Measurements from ENCODE around the gene INPP1.
A peak's percentile ranks its signal among the peaks of the same experiment; 100 is the strongest.

Gene INPP1

GRCh38 chr2:190408538-190409271, 65.3 kb downstream of the INPP1 start:
- peaks cover 58% of the 10 kb centered on the region for H3K27me3 ChIP-seq (ENCODE audit: control insufficient read depth, insufficient read depth, low read length)
- peak overlapping the region; percentile 77 for H3K4me3 ChIP-seq (ENCODE audit: low read depth, low read length)
- peaks cover 21% of the 10 kb centered on the region for H3K4me1 ChIP-seq (ENCODE audit: control insufficient read depth, insufficient read depth, low read length)
- H3K9ac ChIP-seq (ENCODE audit: low read length), result no peak overlapping the region
- H3K27ac ChIP-seq (ENCODE audit: low read depth, low read length), result no peak overlapping the region
- peaks cover 4% of the 10 kb centered on the region; the same call in 1 of the 2 replicates for H3K9me3 ChIP-seq (ENCODE audit: control insufficient read depth, insufficient read depth, low read depth, low read length)
- no peaks in the 10 kb centered on the region for H3K36me3 ChIP-seq (ENCODE audit: control insufficient read depth, insufficient read depth, low read length)

DNA sequence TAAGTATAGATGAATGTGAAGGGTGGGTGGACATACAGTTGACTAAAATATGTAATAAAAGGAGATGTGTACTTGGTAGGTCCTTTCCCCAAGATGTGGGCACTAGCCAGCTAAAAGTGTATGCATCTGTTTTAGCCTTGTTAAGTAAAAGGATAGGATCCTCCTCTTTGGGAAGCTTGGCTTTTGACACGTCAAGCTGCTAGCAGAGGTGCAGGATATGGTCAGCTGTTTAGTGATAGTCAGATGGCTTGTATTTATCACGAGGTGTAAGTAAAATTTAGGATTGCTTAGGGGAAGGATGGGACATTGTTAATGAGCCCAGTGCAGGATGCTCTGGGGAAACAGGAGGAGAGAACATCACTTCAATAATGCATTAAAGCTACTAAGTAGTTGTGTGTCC, 66.2 kb downstream of the INPP1 start:
- Histone ChIP-seq H3K27me3 (ENCODE audit: control insufficient read depth, insufficient read depth, low read length) (peaks cover 58% of the 10 kb centered on the region), H3K9me3 (ENCODE audit: control insufficient read depth, insufficient read depth, low read depth, low read length) (peaks cover 4% of the 10 kb centered on the region; the same call in 1 of the 2 replicates), H3K27ac (ENCODE audit: low read depth, low read length) (no peak overlapping the region), H3K4me1 (ENCODE audit: control insufficient read depth, insufficient read depth, low read length) (peaks cover 23% of the 10 kb centered on the region), H3K9ac (ENCODE audit: low read length) (no peak overlapping the region), H3K4me3 (ENCODE audit: low read depth, low read length) (no peak overlapping the region), H3K36me3 (ENCODE audit: control insufficient read depth, insufficient read depth, low read length) (no peaks in the 10 kb centered on the region)

DNA sequence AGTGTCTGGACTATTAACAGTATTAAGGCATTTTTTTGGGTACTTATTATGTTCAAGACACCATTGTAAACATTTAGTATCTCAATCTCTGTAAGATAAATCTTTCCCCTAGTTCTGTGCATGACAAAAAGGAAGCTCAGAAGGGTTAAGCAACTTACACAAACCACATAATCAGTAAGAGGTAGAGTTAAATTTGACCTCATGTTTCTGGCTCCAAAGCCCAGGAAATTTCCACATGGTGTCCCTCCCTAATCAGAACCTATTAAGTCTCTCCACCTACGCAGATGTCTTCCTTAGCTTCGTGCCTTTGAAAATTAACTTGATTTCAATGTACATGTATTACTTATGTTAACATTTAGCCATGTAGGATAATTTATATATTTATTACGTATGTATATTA, 66.8 kb downstream of the INPP1 start:
- peaks cover 53% of the 10 kb centered on the region for H3K27me3 ChIP-seq (ENCODE audit: control insufficient read depth, insufficient read depth, low read length)
- H3K4me1 ChIP-seq (ENCODE audit: control insufficient read depth, insufficient read depth, low read length), result peaks cover 23% of the 10 kb centered on the region
- H3K4me3 ChIP-seq (ENCODE audit: low read depth, low read length), result no peak overlapping the region
- H3K27ac ChIP-seq (ENCODE audit: low read depth, low read length), result no peak overlapping the region
- H3K36me3 ChIP-seq (ENCODE audit: control insufficient read depth, insufficient read depth, low read length), result no peaks in the 10 kb centered on the region
- H3K9ac ChIP-seq (ENCODE audit: low read length), result no peak overlapping the region
- H3K9me3 ChIP-seq (ENCODE audit: control insufficient read depth, insufficient read depth, low read depth, low read length), result peaks cover 4% of the 10 kb centered on the region; the same call in 1 of the 2 replicates

- Histone ChIP-seq H3K4me3 (ENCODE audit: low read depth, low read length) (no peak overlapping the region), H3K27me3 (ENCODE audit: control insufficient read depth, insufficient read depth, low read length) (peaks cover 26% of the 10 kb centered on the region), H3K27ac (ENCODE audit: low read depth, low read length) (no peak overlapping the region), H3K9ac (ENCODE audit: low read length) (no peak overlapping the region), H3K36me3 (ENCODE audit: control insufficient read depth, insufficient read depth, low read length) (no peaks in the 10 kb centered on the region), H3K4me1 (ENCODE audit: control insufficient read depth, insufficient read depth, low read length) (peaks cover 17% of the 10 kb centered on the region), H3K9me3 (ENCODE audit: control insufficient read depth, insufficient read depth, low read depth, low read length) (no peaks in the 10 kb centered on the region)
Observed at GRCh38 chr2:190412966-190413365, 69.6 kb downstream of the INPP1 start.

GRCh38 chr2:190413421-190413820, 70.0 kb downstream of the INPP1 start:
- peaks cover 23% of the 10 kb centered on the region for H3K27me3 ChIP-seq (ENCODE audit: control insufficient read depth, insufficient read depth, low read length)
- H3K27ac ChIP-seq (ENCODE audit: low read depth, low read length), result no peak overlapping the region
- H3K36me3 ChIP-seq (ENCODE audit: control insufficient read depth, insufficient read depth, low read length), result no peaks in the 10 kb centered on the region
- H3K4me3 ChIP-seq (ENCODE audit: low read depth, low read length), result no peak overlapping the region
- H3K9ac ChIP-seq (ENCODE audit: low read length), result no peak overlapping the region
- peaks cover 17% of the 10 kb centered on the region for H3K4me1 ChIP-seq (ENCODE audit: control insufficient read depth, insufficient read depth, low read length)
- H3K9me3 ChIP-seq (ENCODE audit: control insufficient read depth, insufficient read depth, low read depth, low read length), result no peaks in the 10 kb centered on the region

DNA sequence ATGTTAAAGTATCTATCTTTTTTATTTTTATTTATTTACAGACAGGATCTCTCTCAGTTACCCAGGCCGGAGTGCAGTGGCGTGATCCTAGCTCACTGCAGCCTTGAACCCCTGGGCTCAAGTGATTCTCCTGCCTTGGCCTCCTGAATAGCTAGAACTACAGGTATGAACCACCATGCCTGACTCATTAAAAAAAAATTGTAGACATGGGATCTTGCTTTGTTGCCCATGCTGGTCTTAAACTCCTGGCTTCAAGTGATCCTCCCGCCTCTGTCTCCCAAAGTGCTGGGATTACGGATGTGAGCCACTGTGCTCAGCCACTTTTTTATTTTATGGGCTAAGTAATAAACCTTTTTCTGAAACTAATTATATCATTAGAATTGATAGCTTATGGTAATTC, 71.9 kb downstream of the INPP1 start:
- Histone ChIP-seq H3K4me1 (ENCODE audit: control insufficient read depth, insufficient read depth, low read length) (peaks cover 17% of the 10 kb centered on the region), H3K27ac (ENCODE audit: low read depth, low read length) (no peak overlapping the region), H3K4me3 (ENCODE audit: low read depth, low read length) (no peak overlapping the region), H3K36me3 (ENCODE audit: control insufficient read depth, insufficient read depth, low read length) (no peaks in the 10 kb centered on the region), H3K9me3 (ENCODE audit: control insufficient read depth, insufficient read depth, low read depth, low read length) (no peaks in the 10 kb centered on the region), H3K9ac (ENCODE audit: low read length) (no peak overlapping the region), H3K27me3 (ENCODE audit: control insufficient read depth, insufficient read depth, low read length) (peaks cover 4% of the 10 kb centered on the region)

GRCh38 chr2:190415794-190416775, 72.7 kb downstream of the INPP1 start:
- Histone ChIP-seq H3K36me3 (ENCODE audit: control insufficient read depth, insufficient read depth, low read length) (no peaks in the 10 kb centered on the region), H3K9me3 (ENCODE audit: control insufficient read depth, insufficient read depth, low read depth, low read length) (no peaks in the 10 kb centered on the region), H3K27me3 (ENCODE audit: control insufficient read depth, insufficient read depth, low read length) (no peaks in the 10 kb centered on the region), H3K4me3 (ENCODE audit: low read depth, low read length) (no peak overlapping the region), H3K9ac (ENCODE audit: low read length) (no peak overlapping the region), H3K4me1 (ENCODE audit: control insufficient read depth, insufficient read depth, low read length) (peaks cover 17% of the 10 kb centered on the region), H3K27ac (ENCODE audit: low read depth, low read length) (no peak overlapping the region)

DNA sequence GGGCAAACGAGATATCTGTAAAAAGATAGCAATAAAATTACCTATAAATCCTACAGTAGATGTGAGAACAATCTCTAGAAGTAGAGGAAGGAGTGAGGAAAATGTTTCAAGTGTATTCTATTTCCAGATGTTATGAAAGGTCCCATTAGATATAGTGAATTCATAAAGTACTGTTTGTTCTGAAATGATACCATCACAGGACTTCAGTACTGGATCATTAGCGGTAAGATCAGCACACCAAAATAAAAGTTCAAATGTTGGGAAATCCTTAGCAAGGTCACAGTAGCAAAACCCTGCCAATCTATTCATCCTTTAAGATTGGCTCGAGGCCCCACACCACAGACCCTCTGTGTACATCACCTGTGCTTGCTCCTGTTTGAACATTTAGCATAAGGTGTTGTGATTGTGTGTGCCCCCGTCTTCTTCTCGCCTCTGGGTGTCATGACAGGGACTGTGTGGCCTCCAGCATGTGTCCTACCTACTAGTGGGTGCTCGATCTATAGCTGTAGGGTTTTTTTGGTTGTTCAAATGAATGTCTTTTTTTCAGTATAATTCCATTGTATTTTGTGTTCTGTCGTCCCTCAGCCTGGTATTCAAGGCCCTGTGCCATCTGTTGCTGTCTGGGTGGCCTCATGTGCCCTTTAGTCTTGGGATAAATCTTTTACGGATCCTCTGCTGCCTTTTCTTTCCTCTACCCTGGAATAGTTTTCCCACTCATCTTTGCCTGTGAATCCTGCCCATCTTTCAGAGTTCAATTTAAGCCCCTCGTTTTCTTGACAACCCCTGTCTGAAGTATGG, 73.9 kb downstream of the INPP1 start:
- H3K9me3 ChIP-seq (ENCODE audit: control insufficient read depth, insufficient read depth, low read depth, low read length), result no peaks in the 10 kb centered on the region
- no peak overlapping the region for H3K27ac ChIP-seq (ENCODE audit: low read depth, low read length)
- peaks cover 17% of the 10 kb centered on the region for H3K4me1 ChIP-seq (ENCODE audit: control insufficient read depth, insufficient read depth, low read length)
- H3K9ac ChIP-seq (ENCODE audit: low read length), result no peak overlapping the region
- no peaks in the 10 kb centered on the region for H3K27me3 ChIP-seq (ENCODE audit: control insufficient read depth, insufficient read depth, low read length)
- H3K4me3 ChIP-seq (ENCODE audit: low read depth, low read length), result no peak overlapping the region
- H3K36me3 ChIP-seq (ENCODE audit: control insufficient read depth, insufficient read depth, low read length), result no peaks in the 10 kb centered on the region

DNA sequence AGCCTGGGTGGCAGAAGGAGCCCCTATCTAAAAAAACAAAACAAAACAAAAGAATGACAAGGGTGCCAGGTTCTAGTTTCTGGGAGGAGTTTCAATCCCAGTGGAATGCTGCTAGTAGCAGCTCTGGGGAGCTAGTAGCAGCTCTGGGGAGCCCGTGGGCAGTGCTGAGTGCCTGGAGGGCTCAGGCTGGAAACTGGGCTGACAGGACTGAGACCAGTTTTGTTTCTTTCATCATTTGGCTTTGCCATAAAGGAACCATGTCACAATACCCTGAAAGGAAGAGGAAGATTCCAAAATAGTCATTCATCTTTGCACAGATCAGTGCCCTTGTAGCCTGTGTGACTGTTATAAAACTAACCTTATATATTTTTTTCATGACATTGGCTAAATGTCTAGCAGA, 75.3 kb downstream of the INPP1 start:
- Histone ChIP-seq H3K4me3 (ENCODE audit: low read depth, low read length) (no peak overlapping the region), H3K9ac (ENCODE audit: low read length) (no peak overlapping the region), H3K9me3 (ENCODE audit: control insufficient read depth, insufficient read depth, low read depth, low read length) (no peaks in the 10 kb centered on the region), H3K27ac (ENCODE audit: low read depth, low read length) (no peak overlapping the region), H3K27me3 (ENCODE audit: control insufficient read depth, insufficient read depth, low read length) (no peaks in the 10 kb centered on the region), H3K36me3 (ENCODE audit: control insufficient read depth, insufficient read depth, low read length) (no peaks in the 10 kb centered on the region), H3K4me1 (ENCODE audit: control insufficient read depth, insufficient read depth, low read length) (peaks cover 2% of the 10 kb centered on the region; the same call in 1 of the 2 replicates)

GRCh38 chr2:190420801-190421200, 77.4 kb downstream of the INPP1 start:
- Histone ChIP-seq H3K9ac (ENCODE audit: low read length) (no peak overlapping the region), H3K4me3 (ENCODE audit: low read depth, low read length) (no peak overlapping the region), H3K27ac (ENCODE audit: low read depth, low read length) (no peak overlapping the region), H3K4me1 (ENCODE audit: control insufficient read depth, insufficient read depth, low read length) (no peaks in the 10 kb centered on the region), H3K9me3 (ENCODE audit: control insufficient read depth, insufficient read depth, low read depth, low read length) (no peaks in the 10 kb centered on the region), H3K27me3 (ENCODE audit: control insufficient read depth, insufficient read depth, low read length) (no peaks in the 10 kb centered on the region), H3K36me3 (ENCODE audit: control insufficient read depth, insufficient read depth, low read length) (no peaks in the 10 kb centered on the region)
